NB4 (cell line): ENCODE data around the gene TOB1.

Source experiments
- CTCF ChIP-seq: IDR thresholded peaks from one replicate; pipeline ENCODE4 v1.5.1; 2012; ENCODE audit warnings: low read depth, low read length
- POLR2A ChIP-seq: IDR thresholded peaks from 2 replicates; pipeline ENCODE4 v1.6.1; 2011; ENCODE audit warnings: mild to moderate bottlenecking; ENCODE audit not compliant: insufficient read length; ENCODE audit errors: extremely low read depth

GRCh38 chr17:50828508-50829170 is 37.5 kb downstream of the TOB1 start:
- TF ChIP-seq CTCF: no peak
- TF ChIP-seq POLR2A: no peak
